Measurements from ENCODE around the gene PLA2G2D. TPM values are rescaled to one million over a fixed set of nuclear protein-coding genes. Genes with fewer than 3 reads are reported as not detected.

The PLA2G2D gene
- total and polyA plus RNA-seq, 4 donors, result 0.06 to 0.14 (median 0.08) TPM; not detected in 1

DNA sequence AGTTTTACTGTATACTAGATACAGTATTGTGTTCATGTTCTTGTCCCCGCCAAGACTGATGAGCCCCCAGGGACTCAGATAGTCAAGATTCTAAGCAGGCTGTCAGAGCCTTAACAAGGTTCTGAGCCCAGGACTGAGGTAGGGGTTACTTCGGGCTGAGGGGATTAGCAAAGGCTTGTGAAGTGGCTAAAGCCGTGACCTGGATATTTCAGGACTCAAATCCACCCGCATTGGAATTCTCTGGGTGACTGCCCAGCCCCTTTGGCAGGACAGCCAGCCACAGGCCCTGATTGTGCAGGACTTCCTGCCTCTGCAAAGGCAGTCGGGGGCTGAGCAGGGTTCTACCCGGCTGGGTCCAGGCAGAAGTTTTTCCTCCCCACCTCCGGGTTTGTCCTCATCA, 49.5 kb downstream of the PLA2G2D start, which contains the start of gene PLA2G5:
Gene PLA2G5, plus strand, starts transcription at position 321 of the 400 bp plus-strand sequence. CDS start 14,637 bp downstream, outside the sequence.
- Histone ChIP-seq H3K9ac (ENCODE audit: low read depth in 1 of 2, low read length in 2 of 2) (no peak within 1 kb of the TSS), H3K27ac (ENCODE audit: low read depth in 1 of 2, low read length in 2 of 2) (peak within 1 kb of the TSS; percentile 3 to 25)
- 68% methylated on average over 7 of the region's 7 CpGs for WGBS

DNA sequence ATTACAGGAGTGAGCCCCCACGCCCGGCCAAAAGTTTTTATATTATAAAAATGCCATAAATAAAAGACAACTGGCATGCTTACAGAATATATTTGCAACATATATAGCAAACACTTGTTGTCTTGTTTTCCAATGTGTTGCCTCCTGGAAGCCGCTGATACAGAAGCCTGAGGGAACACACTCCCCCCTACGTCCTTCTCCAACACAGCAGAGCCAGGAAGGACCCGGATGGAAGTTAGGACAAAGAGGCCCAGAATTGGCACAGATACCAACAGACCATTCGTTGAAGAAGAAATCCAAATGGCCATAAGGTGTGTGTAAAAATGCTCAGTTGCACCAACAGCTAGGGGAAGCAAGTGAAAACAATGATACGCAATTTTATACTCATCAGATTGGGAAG, 50.6 kb downstream of the PLA2G2D start:
- WGBS, result 85% methylated on average over 7 of the region's 7 CpGs

More for the DNA sequence above, 49.5 kb downstream of the PLA2G2D start, which contains the start of gene PLA2G5:
- TF ChIP-seq, protein P1, sequence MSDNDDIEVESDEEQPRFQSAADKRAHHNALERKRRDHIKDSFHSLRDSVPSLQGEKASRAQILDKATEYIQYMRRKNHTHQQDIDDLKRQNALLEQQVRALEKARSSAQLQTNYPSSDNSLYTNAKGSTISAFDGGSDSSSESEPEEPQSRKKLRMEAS (IDR thresholded peaks at IDR 0.05), result no peak
- TF ChIP-seq RXRA (IDR thresholded peaks at IDR 0.05), result peak in 1 of 2 donors; percentile 6
- peak; percentile 62 for TF ChIP-seq NR2F2 (IDR thresholded peaks at IDR 0.05)
- Histone ChIP-seq H3K36me3 (ENCODE audit: control insufficient read depth in 4 of 4, insufficient read depth in 3 of 4, low read depth in 1 of 4, low read length in 3 of 4) (no peaks in the 10 kb centered on the region), H3K27me3 (ENCODE audit: control insufficient read depth in 4 of 4, insufficient read depth in 4 of 4, low read length in 3 of 4) (no peaks in the 10 kb centered on the region), H3K4me1 (ENCODE audit: control insufficient read depth in 4 of 4, insufficient read depth in 4 of 4, low read length in 3 of 4) (no peaks in the 10 kb centered on the region), H3K4me3 (ENCODE audit: low read depth in 1 of 3, low read length in 3 of 3) (no peak within 1 kb of the TSS), H3K9me3 (ENCODE audit: control insufficient read depth in 4 of 4, low read length in 3 of 4) (no peaks in the 10 kb centered on the region)
- DNase-seq (ENCODE audit: low spot score), result no peak

DNA sequence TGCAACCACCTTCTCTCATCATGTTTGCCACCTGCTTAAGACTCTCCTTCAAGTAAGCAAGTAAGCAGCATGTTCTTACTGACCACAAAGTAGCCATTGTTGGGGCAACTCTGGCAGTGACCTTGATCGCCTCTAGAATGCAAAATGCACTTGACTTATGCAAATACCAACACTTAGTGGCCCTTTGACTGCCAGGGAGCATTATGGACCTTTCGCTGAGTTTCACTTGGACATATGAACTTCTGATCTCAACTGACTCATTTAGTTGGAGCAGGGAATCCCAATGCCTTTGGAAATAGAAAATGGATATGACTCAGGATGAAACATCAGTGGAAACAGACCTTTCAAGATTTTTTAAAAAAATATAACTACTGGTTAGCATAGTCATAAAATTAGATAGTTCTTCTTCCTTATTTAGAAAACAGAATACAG, 55.5 kb downstream of the PLA2G2D start:
- Histone ChIP-seq H3K4me3 (ENCODE audit: low read depth in 1 of 3, low read length in 3 of 3) (no peak overlapping the region), H3K9ac (ENCODE audit: low read depth in 1 of 2, low read length in 2 of 2) (no peak overlapping the region), H3K9me3 (ENCODE audit: control insufficient read depth in 4 of 4, low read length in 3 of 4) (no peaks in the 10 kb centered on the region), H3K4me1 (ENCODE audit: control insufficient read depth in 4 of 4, insufficient read depth in 4 of 4, low read length in 3 of 4) (peaks cover 0 to 2% (median 0%) of the 10 kb centered on the region in 4 donors), H3K36me3 (ENCODE audit: control insufficient read depth in 4 of 4, insufficient read depth in 3 of 4, low read depth in 1 of 4, low read length in 3 of 4) (no peaks in the 10 kb centered on the region), H3K27ac (ENCODE audit: low read depth in 1 of 2, low read length in 2 of 2) (no peak overlapping the region), H3K27me3 (ENCODE audit: control insufficient read depth in 4 of 4, insufficient read depth in 4 of 4, low read length in 3 of 4) (no peaks in the 10 kb centered on the region)
- no peak for TF ChIP-seq EGR1 (IDR thresholded peaks at IDR 0.05; ENCODE audit: low read depth in 2 of 2)
- TF ChIP-seq, protein P2, sequence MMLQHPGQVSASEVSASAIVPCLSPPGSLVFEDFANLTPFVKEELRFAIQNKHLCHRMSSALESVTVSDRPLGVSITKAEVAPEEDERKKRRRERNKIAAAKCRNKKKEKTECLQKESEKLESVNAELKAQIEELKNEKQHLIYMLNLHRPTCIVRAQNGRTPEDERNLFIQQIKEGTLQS (IDR thresholded peaks at IDR 0.05), result no peak
- TF ChIP-seq HNF4G (IDR thresholded peaks at IDR 0.05), result no peak
- TF ChIP-seq, protein P3, sequence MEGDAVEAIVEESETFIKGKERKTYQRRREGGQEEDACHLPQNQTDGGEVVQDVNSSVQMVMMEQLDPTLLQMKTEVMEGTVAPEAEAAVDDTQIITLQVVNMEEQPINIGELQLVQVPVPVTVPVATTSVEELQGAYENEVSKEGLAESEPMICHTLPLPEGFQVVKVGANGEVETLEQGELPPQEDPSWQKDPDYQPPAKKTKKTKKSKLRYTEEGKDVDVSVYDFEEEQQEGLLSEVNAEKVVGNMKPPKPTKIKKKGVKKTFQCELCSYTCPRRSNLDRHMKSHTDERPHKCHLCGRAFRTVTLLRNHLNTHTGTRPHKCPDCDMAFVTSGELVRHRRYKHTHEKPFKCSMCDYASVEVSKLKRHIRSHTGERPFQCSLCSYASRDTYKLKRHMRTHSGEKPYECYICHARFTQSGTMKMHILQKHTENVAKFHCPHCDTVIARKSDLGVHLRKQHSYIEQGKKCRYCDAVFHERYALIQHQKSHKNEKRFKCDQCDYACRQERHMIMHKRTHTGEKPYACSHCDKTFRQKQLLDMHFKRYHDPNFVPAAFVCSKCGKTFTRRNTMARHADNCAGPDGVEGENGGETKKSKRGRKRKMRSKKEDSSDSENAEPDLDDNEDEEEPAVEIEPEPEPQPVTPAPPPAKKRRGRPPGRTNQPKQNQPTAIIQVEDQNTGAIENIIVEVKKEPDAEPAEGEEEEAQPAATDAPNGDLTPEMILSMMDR (IDR thresholded peaks at IDR 0.05; ENCODE audit: low read depth, low read length, missing input control), result no peak
- TF ChIP-seq RXRA (IDR thresholded peaks at IDR 0.05), result no peak
- TF ChIP-seq GABPA (IDR thresholded peaks at IDR 0.05 in 1 of 2, conservative IDR thresholded peaks at IDR 0.05 in 1 of 2), result no peak
- TF ChIP-seq RAD21 (IDR thresholded peaks at IDR 0.05), result no peak
- TF ChIP-seq NR2F2 (IDR thresholded peaks at IDR 0.05), result no peak
- DNase-seq (ENCODE audit: low spot score), result no peak
- 93% methylated on average over 2 of the region's 2 CpGs for WGBS

More for the DNA sequence above, 50.6 kb downstream of the PLA2G2D start:
- H3K4me1 ChIP-seq (ENCODE audit: control insufficient read depth in 4 of 4, insufficient read depth in 4 of 4, low read length in 3 of 4), result no peaks in the 10 kb centered on the region
- no peak overlapping the region for H3K9ac ChIP-seq (ENCODE audit: low read depth in 1 of 2, low read length in 2 of 2)
- H3K4me3 ChIP-seq (ENCODE audit: low read depth in 1 of 3, low read length in 3 of 3), result no peak overlapping the region
- H3K9me3 ChIP-seq (ENCODE audit: control insufficient read depth in 4 of 4, low read length in 3 of 4), result no peaks in the 10 kb centered on the region
- TF ChIP-seq HNF4A (conservative IDR thresholded peaks at IDR 0.05) (no peak), GABPA (IDR thresholded peaks at IDR 0.05 in 1 of 2, conservative IDR thresholded peaks at IDR 0.05 in 1 of 2) (no peak), JUND (IDR thresholded peaks at IDR 0.05) (no peak), TAF1 (conservative IDR thresholded peaks at IDR 0.05) (no peak)
- TF ChIP-seq, protein P1 (IDR thresholded peaks at IDR 0.05), result no peak
- H3K27me3 ChIP-seq (ENCODE audit: control insufficient read depth in 4 of 4, insufficient read depth in 4 of 4, low read length in 3 of 4), result no peaks in the 10 kb centered on the region
- no peak for DNase-seq (ENCODE audit: low spot score)
- no peaks in the 10 kb centered on the region for H3K36me3 ChIP-seq (ENCODE audit: control insufficient read depth in 4 of 4, insufficient read depth in 3 of 4, low read depth in 1 of 4, low read length in 3 of 4)
- H3K27ac ChIP-seq (ENCODE audit: low read depth in 1 of 2, low read length in 2 of 2), result no peak overlapping the region

Other genes starting within 250 kb of the PLA2G2D start
- gene OTUD3, start 237.1 kb downstream of the PLA2G2D start, total RNA-seq, result 1 to 10 TPM; 3.5 to 4.0 TPM
- under 1 TPM; 0.36 to 0.71 TPM for gene OTUD3, start 237.1 kb downstream of the PLA2G2D start, polyA plus RNA-seq
- not detected for gene PLA2G2E, start 195.9 kb downstream of the PLA2G2D start, total RNA-seq
- not detected for gene PLA2G2E, start 195.9 kb downstream of the PLA2G2D start, polyA plus RNA-seq
- gene PLA2G2A, start 139.9 kb downstream of the PLA2G2D start, total RNA-seq, result 100 to 1,000 TPM in 1 of 2 donors, not detected in 1; 441 TPM
- 1,000 to 10,000 TPM; 1,565 to 1,724 TPM for gene PLA2G2A, start 139.9 kb downstream of the PLA2G2D start, polyA plus RNA-seq
- gene PLA2G5, start 49.3 kb downstream of the PLA2G2D start, total RNA-seq, result 1 to 10 TPM in 1 of 2 donors, not detected in 1; 2.0 TPM
- 1 to 10 TPM; 2.3 to 2.9 TPM for gene PLA2G5, start 49.3 kb downstream of the PLA2G2D start, polyA plus RNA-seq
- gene PLA2G2F, start 19.8 kb upstream of the PLA2G2D start, total RNA-seq, result under 1 TPM in 1 of 2 donors, not detected in 1; under 0.01 TPM
- gene PLA2G2F, start 19.8 kb upstream of the PLA2G2D start, polyA plus RNA-seq, result not detected
- 1 to 10 TPM; 1.1 to 2.3 TPM for gene UBXN10, start 66.6 kb upstream of the PLA2G2D start, total RNA-seq
- 1 to 10 TPM in 1 of 2 donors, under 1 TPM in 1; 0.50 to 1.1 TPM for gene UBXN10, start 66.6 kb upstream of the PLA2G2D start, polyA plus RNA-seq
- gene PLA2G2C, start 67.0 kb upstream of the PLA2G2D start, total RNA-seq, result not detected
- gene PLA2G2C, start 67.0 kb upstream of the PLA2G2D start, polyA plus RNA-seq, result not detected
- not detected for gene VWA5B1, start 171.3 kb upstream of the PLA2G2D start, total RNA-seq
- not detected for gene VWA5B1, start 171.3 kb upstream of the PLA2G2D start, polyA plus RNA-seq

Data from liver (tissue), 9 donors.